CD4-positive, alpha-beta memory T cell (primary cell): ENCODE results near the gene SYTL3. TPM values are rescaled to one million over a fixed set of nuclear protein-coding genes. Genes with fewer than 3 reads are reported as not detected.
"Not testable (repeated sequence)": the region's sequence is repeated elsewhere in the genome, so short reads cannot be mapped to it uniquely, and the experiment has no call there.

Source experiments
- CTCF ChIA-PET: fragments of 350-600 bp; sonication (Branson Sonifier 250); formaldehyde crosslinking; loops from one replicate; lab custom pipeline; 2021; ENCODE audit warnings: inconsistent platforms; ENCODE audit not compliant: partially characterized antibody; lab: Charles Lee
- POLR2A ChIA-PET: fragments of 350-600 bp; sonication (Branson Sonifier 250); formaldehyde crosslinking; loops from one replicate; lab custom pipeline; 2021; ENCODE audit not compliant: partially characterized antibody; lab: Charles Lee
- DNase-seq, 5 donors: peaks; one replicate each; pipeline versions ENCODE4 v3.0.0 to v3.0.0-alpha.2; 2020 to 2022; ENCODE audit warnings: mixed read lengths in 1 of 5
- H3K27ac ChIP-seq: one replicate; pipeline ENCODE4 v1.7.0; 2013; ENCODE audit warnings: low read depth, low read length
- H3K27me3 ChIP-seq: 2 replicates; pipeline ENCODE4 v1.7.0; 2013; ENCODE audit warnings: mild to moderate bottlenecking, low read length, moderate library complexity; ENCODE audit not compliant: insufficient read depth
- H3K36me3 ChIP-seq: 2 replicates; pipeline ENCODE4 v1.7.0; 2013; ENCODE audit warnings: mild to moderate bottlenecking, low read length, moderate library complexity; ENCODE audit not compliant: insufficient read depth
- H3K4me1 ChIP-seq: 2 replicates; pipeline ENCODE4 v1.7.0; 2013; ENCODE audit warnings: mild to moderate bottlenecking, low read length, moderate library complexity; ENCODE audit not compliant: insufficient read depth
- H3K4me3 ChIP-seq, 2 donors: one replicate each; pipeline ENCODE4 v1.7.0; 2013; ENCODE audit warnings: low read length in 2 of 2, mild to moderate bottlenecking in 1 of 2
- H3K9me3 ChIP-seq, 2 donors: one replicate each; pipeline ENCODE4 v1.7.0; 2013; ENCODE audit warnings: low read length in 2 of 2, control low read depth in 1 of 2; ENCODE audit not compliant: control insufficient read depth in 1 of 2
- H3K27ac Mint-ChIP-seq, 7 donors: one replicate each; pipeline ENCODE4 v1.8.0; 2020 to 2021; ENCODE audit warnings: mixed read lengths in 7 of 7, mild to moderate bottlenecking in 6 of 7, inconsistent platforms in 3 of 7, moderate library complexity in 3 of 7
- H3K27me3 Mint-ChIP-seq, 2 donors: one replicate each; pipeline ENCODE4 v1.8.0; 2020 to 2021; ENCODE audit warnings: mixed read lengths in 2 of 2
- H3K36me3 Mint-ChIP-seq, 2 donors: one replicate each; pipeline ENCODE4 v1.8.0; 2020 to 2021; ENCODE audit warnings: mixed read lengths in 2 of 2, inconsistent platforms in 1 of 2, mild to moderate bottlenecking in 1 of 2
- H3K4me1 Mint-ChIP-seq, 4 donors: one replicate each; pipeline ENCODE4 v1.8.0; 2020 to 2021; ENCODE audit warnings: mixed read lengths in 4 of 4, mild to moderate bottlenecking in 1 of 4
- H3K4me3 Mint-ChIP-seq, 8 donors: one replicate each; pipeline ENCODE4 v1.8.0; 2020 to 2021; ENCODE audit warnings: mixed read lengths in 8 of 8, mild to moderate bottlenecking in 7 of 8, moderate library complexity in 6 of 8, inconsistent platforms in 3 of 8
- H3K9me3 Mint-ChIP-seq, 8 donors: one replicate each; pipeline ENCODE4 v1.8.0; 2020 to 2021; ENCODE audit warnings: mixed read lengths in 8 of 8, mild to moderate bottlenecking in 5 of 8, inconsistent platforms in 3 of 8, moderate library complexity in 1 of 8
- intact Hi-C: fragments of 100-400 bp; cut with micrococcal nuclease; formaldehyde crosslinking; loops from one replicate; pipeline ENCODE4 v1.15.1; 2023
- polyA plus RNA-seq, 2 donors: library from polyadenylated mRNA; unstranded; fragments of 300-500 nt; fragmentation: Illumina TruSeq; gene quantifications; one replicate each; pipeline ENCODE4 v1.2.3, GENCODE V29; 2021
- total RNA-seq, 2 experiments: library from RNA; stranded (reverse); gene quantifications; one replicate each; pipeline ENCODE4 v1.2.3, GENCODE V29; 2021

The SYTL3 gene
- total and polyA plus RNA-seq, 4 experiments from 2014 or later = 11.9 to 24.3 (median 17.8) TPM

- no peak overlapping the region for H3K27ac ChIP-seq
- H3K4me1 ChIP-seq = peaks cover 45% of the 10 kb centered on the region
- DNase-seq = no peak
- no peaks in the 10 kb centered on the region for H3K27me3 ChIP-seq
- Mint-ChIP-seq H3K4me3 (peak overlapping the region in 1 of 8 donors; percentile 36), H3K4me1 (peaks cover 39 to 71% (median 46%) of the 10 kb centered on the region in 4 donors), H3K36me3 (peaks cover 0 to 27% of the 10 kb centered on the region in 2 donors), H3K9me3 (peaks cover 0 to 2% (median 0%) of the 10 kb centered on the region in 8 donors), H3K27ac (peak overlapping the region; percentile 22 to 92 (median 74)), H3K27me3 (no peaks in the 10 kb centered on the region)
- intact Hi-C loops = loop anchor here (10.0 kb wide), 1 partner anchor 207 kb away; no protein-coding TSS in a partner anchor
- CTCF ChIA-PET = interaction anchor here (0.5 to 12.0 kb wide), 4 partner anchors 9 to 1700 kb away, joined by 3 to 110 read pairs (median 6); no protein-coding TSS in a partner anchor
- POLR2A ChIA-PET = interaction anchor here (1.1 to 4.7 kb wide), 2 partner anchors 11 to 39 kb away, joined by 3 to 22 read pairs; no protein-coding TSS in a partner anchor
- H3K36me3 ChIP-seq = peaks cover under 1% of the 10 kb centered on the region
- H3K9me3 ChIP-seq = no peaks in the 10 kb centered on the region
- no peak overlapping the region for H3K4me3 ChIP-seq
These were observed 2.4 kb upstream of the SYTL3 start for GRCh38 chr6:158647501-158647900.

DNA sequence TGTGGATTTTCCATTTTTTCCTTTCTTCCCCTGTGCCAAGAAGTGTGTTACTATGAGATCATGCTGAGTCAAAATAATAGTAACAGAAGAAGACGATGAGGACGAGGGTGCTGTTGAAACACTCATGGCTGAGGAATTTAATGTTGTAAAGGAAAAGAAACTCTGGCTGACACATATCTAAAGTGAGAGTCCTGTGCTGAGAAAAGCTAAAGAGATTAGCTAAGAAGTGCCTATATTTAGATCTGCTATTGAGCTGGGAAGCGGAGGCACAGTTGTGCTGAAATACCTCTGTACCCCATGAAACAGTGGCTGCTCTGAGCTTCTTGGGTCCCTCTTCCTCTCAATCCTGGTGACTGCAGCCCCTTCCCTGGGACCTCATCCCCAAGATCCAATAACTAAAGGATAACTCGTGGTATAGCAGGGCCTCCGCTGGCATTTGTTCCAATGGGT is 1.1 kb upstream of the SYTL3 start:
- no peaks in the 10 kb centered on the region for H3K27me3 Mint-ChIP-seq
- intact Hi-C loops = loop anchor here (2.0 to 10.0 kb wide), 2 partner anchors 14 to 206 kb away; no protein-coding TSS in a partner anchor

GRCh38 chr6:158651981-158652737 is 2.3 kb downstream of the SYTL3 start:
- Mint-ChIP-seq H3K4me1 (peaks cover 58 to 82% (median 70%) of the 10 kb centered on the region in 4 donors), H3K36me3 (peaks cover 7 to 30% of the 10 kb centered on the region in 2 donors), H3K27ac (peak overlapping the region; percentile 97 to 100 (median 99)), H3K4me3 (peak overlapping the region; percentile 74 to 86 (median 82))
- intact Hi-C loops = loop anchor here (2.0 kb wide), 1 partner anchor 391 kb away; no protein-coding TSS in a partner anchor
- POLR2A ChIA-PET = interaction anchor here (0.6 to 5.9 kb wide), 10 partner anchors 9 to 455 kb away, joined by 3 to 130 read pairs (median 5); partner anchors contain the start of gene DYNLT1
- not testable (repeated sequence) for H3K36me3 ChIP-seq, DNase-seq, H3K27me3 ChIP-seq, H3K9me3 ChIP-seq, H3K27me3 Mint-ChIP-seq, H3K9me3 Mint-ChIP-seq, H3K4me3 ChIP-seq
- Histone ChIP-seq H3K4me1 (peaks cover 64% of the 10 kb centered on the region), H3K27ac (peak overlapping the region; percentile 91)
- CTCF ChIA-PET = interaction anchor here (1.9 to 12.0 kb wide), 2 partner anchors 9 to 39 kb away, joined by 8 to 110 read pairs; no protein-coding TSS in a partner anchor

More for the DNA sequence above, 1.1 kb upstream of the SYTL3 start:
- H3K9me3 Mint-ChIP-seq = peaks cover 0 to 2% (median 0%) of the 10 kb centered on the region in 8 donors
- no peak for DNase-seq
- CTCF ChIA-PET = interaction anchor here (1.8 to 12.0 kb wide), 3 partner anchors 12 to 435 kb away, joined by 8 to 110 read pairs (median 10); no protein-coding TSS in a partner anchor
- Histone ChIP-seq H3K4me3 (peak overlapping the region in 1 of 2 donors; percentile 26), H3K27me3 (no peaks in the 10 kb centered on the region), H3K36me3 (no peaks in the 10 kb centered on the region), H3K9me3 (no peaks in the 10 kb centered on the region), H3K27ac (peak overlapping the region; percentile 66), H3K4me1 (peaks cover 49% of the 10 kb centered on the region)
- POLR2A ChIA-PET = interaction anchor here (1.2 to 2.8 kb wide), 7 partner anchors 8 to 205 kb away, joined by 3 to 15 read pairs (median 6); partner anchors contain the start of gene TMEM181
- peak overlapping the region in 2 of 8 donors; percentile 21 to 89 for H3K4me3 Mint-ChIP-seq
- peaks cover 43 to 72% (median 51%) of the 10 kb centered on the region in 4 donors for H3K4me1 Mint-ChIP-seq
- H3K36me3 Mint-ChIP-seq = peaks cover 0 to 25% of the 10 kb centered on the region in 2 donors
- H3K27ac Mint-ChIP-seq = peak overlapping the region; percentile 82 to 98 (median 94)

DNA sequence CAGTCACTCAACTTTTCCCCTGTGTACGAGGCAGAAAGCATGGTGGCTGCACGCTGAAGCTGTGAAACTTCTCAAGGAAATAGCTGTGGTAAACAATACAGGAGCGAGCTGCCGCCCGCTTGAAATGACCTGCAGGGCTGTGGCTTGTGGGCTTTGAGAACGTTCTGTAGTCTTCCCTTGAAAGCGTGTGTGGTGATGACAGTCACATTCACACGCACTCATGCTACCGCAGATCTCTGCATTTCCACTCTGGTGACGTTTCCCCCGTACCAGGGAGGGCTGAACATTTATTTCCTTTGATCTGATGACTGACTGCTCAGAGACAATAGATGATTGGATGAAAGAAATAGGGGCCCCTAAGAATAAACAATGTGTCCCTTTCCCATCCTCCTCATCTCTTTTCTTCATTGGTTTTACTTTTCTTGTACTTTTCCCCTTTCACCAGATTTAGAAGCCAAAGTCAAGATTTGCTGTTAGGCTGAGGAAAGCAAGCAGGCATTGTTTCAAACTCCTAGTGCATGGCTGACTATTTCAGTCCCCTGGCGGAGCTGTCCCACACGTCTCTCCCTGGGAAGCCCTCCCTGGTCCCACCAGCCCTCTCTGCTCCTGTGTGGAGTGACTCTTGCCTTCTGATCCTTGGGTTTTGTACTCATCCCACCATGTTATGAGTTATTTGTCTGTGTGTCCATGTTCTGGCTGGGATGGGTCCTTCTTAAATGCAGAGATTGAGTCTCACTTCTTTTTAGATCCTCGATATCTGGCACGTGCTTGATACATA is 3.9 kb downstream of the SYTL3 start:
- Mint-ChIP-seq H3K27me3 (no peaks in the 10 kb centered on the region), H3K9me3 (no peaks in the 10 kb centered on the region), H3K27ac (peak overlapping the region; percentile 97 to 100 (median 99)), H3K4me1 (peaks cover 54 to 79% (median 66%) of the 10 kb centered on the region in 4 donors), H3K4me3 (peak overlapping the region; percentile 74 to 86 (median 82)), H3K36me3 (peaks cover 7 to 30% of the 10 kb centered on the region in 2 donors)
- H3K4me1 ChIP-seq = peaks cover 63% of the 10 kb centered on the region
- no peaks in the 10 kb centered on the region for H3K36me3 ChIP-seq
- peak; percentile 93 to 98 (median 97) for DNase-seq
- peak overlapping the region; percentile 18 to 21 for H3K4me3 ChIP-seq
- ChIA-PET POLR2A (interaction anchor here (0.6 to 5.9 kb wide), 14 partner anchors 11 to 453 kb away, joined by 3 to 130 read pairs (median 4); partner anchors contain the start of gene DYNLT1), CTCF (interaction anchor here (0.6 to 12.0 kb wide), 5 partner anchors 7 to 37 kb away, joined by 3 to 110 read pairs (median 8); partner anchors contain the start of gene DYNLT1)
- peak overlapping the region; percentile 91 for H3K27ac ChIP-seq
- intact Hi-C loops = loop anchor here (1.0 to 2.0 kb wide), 3 partner anchors 9 to 389 kb away; partner anchors contain the start of gene DYNLT1
- no peaks in the 10 kb centered on the region for H3K27me3 ChIP-seq
- no peaks in the 10 kb centered on the region for H3K9me3 ChIP-seq

DNA sequence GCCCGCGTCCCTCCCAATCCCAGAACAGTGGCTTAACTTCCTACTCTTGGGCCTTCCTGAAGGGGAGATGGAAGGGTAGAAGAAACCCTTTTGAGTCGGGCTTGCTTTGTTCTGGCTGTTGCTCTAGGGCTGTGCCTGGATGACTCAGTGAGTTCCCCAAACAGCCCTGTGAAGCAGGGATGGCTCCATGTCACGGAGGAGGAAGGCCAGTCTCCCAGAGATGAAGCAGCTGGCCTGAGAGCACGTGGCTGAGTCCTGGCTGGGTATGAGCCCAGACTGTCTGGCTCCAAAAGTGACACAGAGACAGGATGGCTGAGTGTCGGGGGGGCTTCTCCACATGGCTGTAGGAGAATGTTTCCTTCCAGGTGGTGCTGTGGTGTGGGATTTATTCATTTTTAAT is 4.6 kb downstream of the SYTL3 start:
- ChIA-PET POLR2A (interaction anchor here (1.3 to 5.9 kb wide), 4 partner anchors 11 to 49 kb away, joined by 3 to 130 read pairs (median 7); partner anchors contain the start of gene DYNLT1), CTCF (interaction anchor here (2.1 kb wide), 1 partner anchor 36 kb away, joined by 11 read pairs; no protein-coding TSS in a partner anchor)
- intact Hi-C loops = no loop called here
- peak overlapping the region; percentile 91 for H3K27ac ChIP-seq
- no peaks in the 10 kb centered on the region for H3K27me3 Mint-ChIP-seq
- no peaks in the 10 kb centered on the region for H3K27me3 ChIP-seq
- peaks cover 56% of the 10 kb centered on the region for H3K4me1 ChIP-seq
- H3K4me3 ChIP-seq = peak overlapping the region; percentile 18 to 21
- peaks cover 48 to 78% (median 63%) of the 10 kb centered on the region in 4 donors for H3K4me1 Mint-ChIP-seq
- no peak for DNase-seq
- H3K4me3 Mint-ChIP-seq = peak overlapping the region; percentile 74 to 86 (median 82)
- H3K27ac Mint-ChIP-seq = peak overlapping the region; percentile 97 to 100 (median 99)
- H3K36me3 ChIP-seq = no peaks in the 10 kb centered on the region
- no peaks in the 10 kb centered on the region for H3K9me3 ChIP-seq
- no peaks in the 10 kb centered on the region for H3K9me3 Mint-ChIP-seq
- peaks cover 7 to 32% of the 10 kb centered on the region in 2 donors for H3K36me3 Mint-ChIP-seq

DNA sequence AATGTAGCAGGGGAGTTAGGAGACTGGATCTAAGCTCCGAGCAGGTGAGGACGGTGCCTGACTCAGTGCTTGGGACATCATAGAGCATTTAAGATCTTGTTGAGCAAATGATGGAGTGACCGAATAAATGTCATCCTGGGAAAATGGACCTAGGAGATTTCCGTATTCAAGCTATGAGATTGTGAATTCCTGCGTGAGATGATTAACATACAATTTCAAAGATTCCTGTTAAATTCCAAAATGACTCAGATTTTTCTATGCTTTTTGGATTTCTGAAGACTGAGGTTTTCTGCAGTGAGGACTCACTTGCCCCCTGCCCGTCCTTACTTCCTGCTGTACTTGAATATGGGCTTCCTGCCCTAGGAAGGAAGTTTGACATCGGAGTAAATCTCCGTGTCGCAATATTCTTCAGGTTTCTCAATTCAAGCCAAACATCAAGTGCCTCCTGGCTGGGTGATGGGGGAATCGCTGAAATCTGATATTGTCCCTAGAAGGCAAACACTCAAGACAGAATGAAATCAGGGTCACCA is 5.2 kb downstream of the SYTL3 start:
- ChIA-PET CTCF (interaction anchor here (1.1 to 2.1 kb wide), 2 partner anchors 36 to 49 kb away, joined by 3 to 11 read pairs; no protein-coding TSS in a partner anchor), POLR2A (interaction anchor here (1.3 to 5.9 kb wide), 4 partner anchors 12 to 49 kb away, joined by 3 to 130 read pairs (median 7); partner anchors contain the start of gene DYNLT1)
- Histone ChIP-seq H3K4me1 (peaks cover 58% of the 10 kb centered on the region), H3K9me3 (no peaks in the 10 kb centered on the region), H3K27me3 (no peaks in the 10 kb centered on the region), H3K27ac (peak overlapping the region; percentile 91), H3K36me3 (no peaks in the 10 kb centered on the region), H3K4me3 (peak overlapping the region in 1 of 2 donors; percentile 21)
- no peak for DNase-seq
- peaks cover 7 to 28% of the 10 kb centered on the region in 2 donors for H3K36me3 Mint-ChIP-seq
- peak overlapping the region; percentile 69 to 86 (median 81) for H3K4me3 Mint-ChIP-seq
- H3K9me3 Mint-ChIP-seq = no peaks in the 10 kb centered on the region
- intact Hi-C loops = no loop called here
- no peaks in the 10 kb centered on the region for H3K27me3 Mint-ChIP-seq
- peak overlapping the region; percentile 97 to 100 (median 99) for H3K27ac Mint-ChIP-seq
- H3K4me1 Mint-ChIP-seq = peaks cover 44 to 74% (median 59%) of the 10 kb centered on the region in 4 donors
